Neural cell (in vitro differentiated cells): ENCODE results near the gene PALD1. TPM values are rescaled to one million over a fixed set of nuclear protein-coding genes. Genes with fewer than 3 reads are reported as not detected.
"Not testable (repeated sequence)": the region's sequence is repeated elsewhere in the genome, so short reads cannot be mapped to it uniquely, and the experiment has no call there.

Source experiments
- H2AFZ ChIP-seq: fragments of 200-600, 300-800 bp; sonication (generic), shearing (Covaris generic); 2 replicates; pipeline ENCODE4 v1.6.0; 2014; ENCODE audit warnings: low read depth, mild to moderate bottlenecking, antibody characterized with exemption, low read length, moderate library complexity
- H3F3A ChIP-seq: fragments of 200-600 bp; shearing (Covaris generic); 2 replicates; pipeline ENCODE4 v1.6.1; 2016; ENCODE audit warnings: mild to moderate bottlenecking, moderate library complexity, mixed read lengths, antibody characterized with exemption, low read length; ENCODE audit not compliant: insufficient read depth, poor library complexity, severe bottlenecking
- H3K27ac ChIP-seq: fragments of 200-600, 300-800 bp; sonication (generic), shearing (Covaris generic); 2 replicates; pipeline ENCODE4 v1.5.1; 2014; ENCODE audit warnings: mild to moderate bottlenecking, low read length, moderate library complexity
- H3K27me3 ChIP-seq: fragments of 300-800, 200-600 bp; sonication (generic), shearing (Covaris generic); 2 replicates; pipeline ENCODE4 v1.6.0; 2014; ENCODE audit warnings: mild to moderate bottlenecking, low read depth, low read length, moderate library complexity; ENCODE audit not compliant: insufficient read depth
- H3K36me3 ChIP-seq: fragments of 300-800, 200-600 bp; sonication (generic), shearing (Covaris generic); 2 replicates; pipeline ENCODE4 v1.5.1; 2014; ENCODE audit warnings: mild to moderate bottlenecking, antibody characterized with exemption, low read length, moderate library complexity; ENCODE audit not compliant: insufficient read depth
- H3K4me2 ChIP-seq: fragments of 300-800, 200-600 bp; sonication (generic), shearing (Covaris generic); 2 replicates; pipeline ENCODE4 v1.6.0; 2014; ENCODE audit warnings: mild to moderate bottlenecking, low read length
- H3K4me3 ChIP-seq: fragments of 300-800, 200-600 bp; sonication (generic), shearing (Covaris generic); 2 replicates; pipeline ENCODE4 v1.5.1; 2014; ENCODE audit warnings: mild to moderate bottlenecking, low read length, moderate library complexity
- H3K79me2 ChIP-seq: fragments of 200-600 bp; shearing (Covaris generic); replicated peaks from 2 replicates; pipeline ENCODE4 v1.6.0; 2014; ENCODE audit warnings: mild to moderate bottlenecking, low read length, moderate library complexity; ENCODE audit not compliant: insufficient read depth
- H3K9ac ChIP-seq: fragments of 300-800, 200-600 bp; sonication (generic), shearing (Covaris generic); 2 replicates; pipeline ENCODE4 v1.6.1; 2016; ENCODE audit warnings: mild to moderate bottlenecking, low read length, mixed read lengths
- H3K9me2 ChIP-seq: fragments of 200-600 bp; shearing (Covaris generic); 2 replicates; pipeline ENCODE4 v1.6.1; 2016; ENCODE audit warnings: mild to moderate bottlenecking, low read length, mixed read lengths; ENCODE audit not compliant: insufficient read depth
- H3K9me3 ChIP-seq: fragments of 200-600, 300-800 bp; sonication (generic), shearing (Covaris generic); 2 replicates; pipeline ENCODE4 v1.6.1; 2016; ENCODE audit warnings: mild to moderate bottlenecking, mixed run types, low read length, moderate library complexity, mixed read lengths
- H4K20me1 ChIP-seq: fragments of 200-600 bp; shearing (Covaris generic); 2 replicates; pipeline ENCODE4 v1.6.1; 2016; ENCODE audit warnings: mild to moderate bottlenecking, mixed run types; ENCODE audit not compliant: insufficient read depth
- EP300 ChIP-seq: fragments of 450-650 bp; conservative IDR thresholded peaks from 2 replicates; pipeline ENCODE4 v1.6.1; 2014; ENCODE audit warnings: antibody characterized with exemption, mild to moderate bottlenecking, moderate library complexity; ENCODE audit not compliant: poor library complexity, severe bottlenecking
- EZH2 ChIP-seq: fragments of 200-600, 300-800 bp; shearing (Covaris generic), sonication (generic); IDR thresholded peaks from 2 replicates; pipeline ENCODE4 v1.6.1; 2014; ENCODE audit warnings: antibody characterized with exemption, low read length, borderline replicate concordance, mild to moderate bottlenecking; ENCODE audit not compliant: insufficient read depth, poor library complexity, severe bottlenecking
- MXI1 ChIP-seq: fragments of 450-650 bp; conservative IDR thresholded peaks from 2 replicates; pipeline ENCODE4 v1.6.1; 2014; ENCODE audit warnings: antibody characterized with exemption, mild to moderate bottlenecking; ENCODE audit not compliant: poor library complexity, severe bottlenecking
- POLR2AphosphoS5 ChIP-seq: IDR thresholded peaks from 2 replicates; pipeline ENCODE4 v1.6.1; 2012
- RAD21 ChIP-seq: fragments of 450-650 bp; conservative IDR thresholded peaks from 2 replicates; pipeline ENCODE4 v1.6.1; 2014; ENCODE audit warnings: antibody characterized with exemption, mild to moderate bottlenecking, moderate library complexity
- SMC3 ChIP-seq: fragments of 450-650 bp; conservative IDR thresholded peaks from 2 replicates; pipeline ENCODE4 v1.6.1; 2014; ENCODE audit warnings: antibody characterized with exemption, mild to moderate bottlenecking, moderate library complexity; ENCODE audit not compliant: poor library complexity
- TAF1 ChIP-seq: IDR thresholded peaks from 2 replicates; pipeline ENCODE4 v1.6.1; 2012; ENCODE audit warnings: low read depth
- polyA plus RNA-seq: library from polyadenylated mRNA; depleted of rRNA; stranded (reverse); fragments of >200 nt; gene quantifications from 2 replicates; pipeline ENCODE4 v1.2.3, GENCODE V29; 2014
- TF ChIP-seq, protein P1 (sequence below): fragments of 450-650 bp; IDR thresholded peaks from 2 replicates; pipeline ENCODE4 v1.5.1; 2014; ENCODE audit warnings: antibody characterized with exemption, mild to moderate bottlenecking, moderate library complexity; ENCODE audit not compliant: poor library complexity, severe bottlenecking
- TF ChIP-seq, protein P2 (sequence below): IDR thresholded peaks from 2 replicates; pipeline ENCODE4 v1.6.1; 2012; ENCODE audit warnings: borderline replicate concordance

The PALD1 gene
- polyA plus RNA-seq, 1 donor from 2014 or later, result 1.1 TPM

DNA sequence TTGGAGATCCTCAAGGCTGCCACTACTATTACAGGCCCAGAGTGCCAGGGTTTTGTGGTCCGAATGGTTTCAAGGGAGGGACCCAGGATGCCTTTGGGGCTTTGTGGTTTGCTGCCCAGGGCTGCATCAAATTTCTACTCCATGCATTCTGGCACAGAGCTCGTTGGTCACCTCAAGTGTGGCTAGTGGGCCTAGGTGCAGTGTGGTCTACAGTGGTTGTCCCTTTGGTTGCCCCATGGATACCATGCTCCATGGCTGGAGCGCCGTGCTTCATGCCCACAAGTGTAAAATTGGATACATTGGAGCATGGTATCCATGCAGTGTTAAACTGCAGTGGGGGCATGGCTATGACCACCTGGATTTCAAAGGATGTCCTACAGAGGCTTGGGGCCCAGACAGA, 129.4 kb downstream of the PALD1 start:
- Histone ChIP-seq H3K9me2 (no peaks in the 10 kb centered on the region), H3K9me3 (no peaks in the 10 kb centered on the region), H3K4me3 (no peak overlapping the region), H3F3A (no peaks in the 10 kb centered on the region), H4K20me1 (no peaks in the 10 kb centered on the region), H3K27ac (no peak overlapping the region), H3K27me3 (no peaks in the 10 kb centered on the region), H3K9ac (no peak overlapping the region), H3K4me2 (no peak overlapping the region), H3K79me2 (no peaks in the 10 kb centered on the region), H2AFZ (no peak overlapping the region), H3K36me3 (no peaks in the 10 kb centered on the region)
- TF ChIP-seq, protein P1, sequence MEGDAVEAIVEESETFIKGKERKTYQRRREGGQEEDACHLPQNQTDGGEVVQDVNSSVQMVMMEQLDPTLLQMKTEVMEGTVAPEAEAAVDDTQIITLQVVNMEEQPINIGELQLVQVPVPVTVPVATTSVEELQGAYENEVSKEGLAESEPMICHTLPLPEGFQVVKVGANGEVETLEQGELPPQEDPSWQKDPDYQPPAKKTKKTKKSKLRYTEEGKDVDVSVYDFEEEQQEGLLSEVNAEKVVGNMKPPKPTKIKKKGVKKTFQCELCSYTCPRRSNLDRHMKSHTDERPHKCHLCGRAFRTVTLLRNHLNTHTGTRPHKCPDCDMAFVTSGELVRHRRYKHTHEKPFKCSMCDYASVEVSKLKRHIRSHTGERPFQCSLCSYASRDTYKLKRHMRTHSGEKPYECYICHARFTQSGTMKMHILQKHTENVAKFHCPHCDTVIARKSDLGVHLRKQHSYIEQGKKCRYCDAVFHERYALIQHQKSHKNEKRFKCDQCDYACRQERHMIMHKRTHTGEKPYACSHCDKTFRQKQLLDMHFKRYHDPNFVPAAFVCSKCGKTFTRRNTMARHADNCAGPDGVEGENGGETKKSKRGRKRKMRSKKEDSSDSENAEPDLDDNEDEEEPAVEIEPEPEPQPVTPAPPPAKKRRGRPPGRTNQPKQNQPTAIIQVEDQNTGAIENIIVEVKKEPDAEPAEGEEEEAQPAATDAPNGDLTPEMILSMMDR, result no peak
- no peak for TF ChIP-seq RAD21
- TF ChIP-seq MXI1, result no peak
- TF ChIP-seq, protein P2, sequence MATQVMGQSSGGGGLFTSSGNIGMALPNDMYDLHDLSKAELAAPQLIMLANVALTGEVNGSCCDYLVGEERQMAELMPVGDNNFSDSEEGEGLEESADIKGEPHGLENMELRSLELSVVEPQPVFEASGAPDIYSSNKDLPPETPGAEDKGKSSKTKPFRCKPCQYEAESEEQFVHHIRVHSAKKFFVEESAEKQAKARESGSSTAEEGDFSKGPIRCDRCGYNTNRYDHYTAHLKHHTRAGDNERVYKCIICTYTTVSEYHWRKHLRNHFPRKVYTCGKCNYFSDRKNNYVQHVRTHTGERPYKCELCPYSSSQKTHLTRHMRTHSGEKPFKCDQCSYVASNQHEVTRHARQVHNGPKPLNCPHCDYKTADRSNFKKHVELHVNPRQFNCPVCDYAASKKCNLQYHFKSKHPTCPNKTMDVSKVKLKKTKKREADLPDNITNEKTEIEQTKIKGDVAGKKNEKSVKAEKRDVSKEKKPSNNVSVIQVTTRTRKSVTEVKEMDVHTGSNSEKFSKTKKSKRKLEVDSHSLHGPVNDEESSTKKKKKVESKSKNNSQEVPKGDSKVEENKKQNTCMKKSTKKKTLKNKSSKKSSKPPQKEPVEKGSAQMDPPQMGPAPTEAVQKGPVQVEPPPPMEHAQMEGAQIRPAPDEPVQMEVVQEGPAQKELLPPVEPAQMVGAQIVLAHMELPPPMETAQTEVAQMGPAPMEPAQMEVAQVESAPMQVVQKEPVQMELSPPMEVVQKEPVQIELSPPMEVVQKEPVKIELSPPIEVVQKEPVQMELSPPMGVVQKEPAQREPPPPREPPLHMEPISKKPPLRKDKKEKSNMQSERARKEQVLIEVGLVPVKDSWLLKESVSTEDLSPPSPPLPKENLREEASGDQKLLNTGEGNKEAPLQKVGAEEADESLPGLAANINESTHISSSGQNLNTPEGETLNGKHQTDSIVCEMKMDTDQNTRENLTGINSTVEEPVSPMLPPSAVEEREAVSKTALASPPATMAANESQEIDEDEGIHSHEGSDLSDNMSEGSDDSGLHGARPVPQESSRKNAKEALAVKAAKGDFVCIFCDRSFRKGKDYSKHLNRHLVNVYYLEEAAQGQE, result no peak
- TF ChIP-seq TAF1, result no peak
- no peak for TF ChIP-seq SMC3
- TF ChIP-seq EZH2, result no peak

DNA sequence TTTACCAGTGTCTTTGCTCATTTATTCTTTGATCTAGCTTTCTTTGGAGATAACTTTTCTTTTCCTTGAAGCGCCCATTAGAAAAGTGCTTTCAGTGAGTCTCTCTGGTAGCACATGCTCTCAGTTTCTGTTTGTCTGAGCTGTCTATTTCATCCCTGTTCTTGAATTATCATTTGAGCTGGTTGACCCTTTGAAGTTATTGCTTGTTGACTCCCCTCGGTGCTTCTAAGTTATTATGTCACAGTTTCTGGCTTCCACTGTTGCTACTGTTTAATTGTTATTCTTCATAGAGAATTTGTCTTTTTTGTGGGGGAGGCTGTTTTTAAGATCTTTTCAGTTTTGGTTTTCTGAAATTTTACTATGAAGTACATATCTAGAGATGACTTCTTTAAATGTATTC, 135.4 kb downstream of the PALD1 start:
- Histone ChIP-seq H3K4me3 (no peak overlapping the region), H3F3A (no peaks in the 10 kb centered on the region), H3K9me3 (no peaks in the 10 kb centered on the region), H3K36me3 (no peaks in the 10 kb centered on the region), H3K79me2 (no peaks in the 10 kb centered on the region), H4K20me1 (no peaks in the 10 kb centered on the region), H3K27me3 (no peaks in the 10 kb centered on the region), H2AFZ (no peak overlapping the region), H3K27ac (no peak overlapping the region), H3K9ac (no peak overlapping the region), H3K4me2 (no peak overlapping the region), H3K9me2 (no peaks in the 10 kb centered on the region)
- TF ChIP-seq SMC3 (no peak), RAD21 (no peak), TAF1 (no peak), EZH2 (no peak), EP300 (no peak), POLR2AphosphoS5 (no peak), MXI1 (no peak)
- TF ChIP-seq, protein P2, result no peak
- TF ChIP-seq, protein P1, result no peak

DNA sequence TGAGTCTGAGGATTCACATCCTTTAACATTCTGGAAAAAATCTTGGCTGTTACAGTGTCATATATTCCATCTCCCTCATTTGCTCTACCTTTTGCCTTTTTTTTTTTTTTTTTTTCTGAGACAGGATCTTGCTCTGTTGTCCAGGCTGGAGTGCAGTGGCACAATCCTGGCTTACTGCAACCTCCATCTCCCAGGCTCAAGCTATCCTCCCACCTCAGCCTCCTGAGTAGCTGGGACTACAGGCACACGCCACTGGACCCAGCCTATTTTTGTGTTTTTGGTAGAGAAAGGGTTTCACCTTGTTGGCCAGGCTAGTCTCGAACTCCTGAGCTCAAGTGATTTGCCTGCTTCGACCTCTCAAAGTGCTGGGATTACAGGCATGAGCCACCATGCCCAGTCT, 135.8 kb downstream of the PALD1 start:
- H3F3A ChIP-seq, H3K79me2 ChIP-seq, H3K9me2 ChIP-seq, H3K36me3 ChIP-seq, H3K27ac ChIP-seq, H2AFZ ChIP-seq, H4K20me1 ChIP-seq, H3K4me3 ChIP-seq, H3K9me3 ChIP-seq, H3K9ac ChIP-seq, H3K4me2 ChIP-seq, H3K27me3 ChIP-seq: not testable (repeated sequence)
